ENCODE results near the gene KDM1B. TPM values are rescaled to one million over a fixed set of nuclear protein-coding genes. Genes with fewer than 3 reads are reported as not detected.
A peak's percentile ranks its signal among the peaks of the same experiment; 100 is the strongest.

Gene KDM1B
- total and polyA plus RNA-seq, 9 of the 15 experiments (the other 6 are each of a cell fraction or from before 2014, with no cell fraction given) = 1.4 to 58.9 (median 36.3) TPM

DNA sequence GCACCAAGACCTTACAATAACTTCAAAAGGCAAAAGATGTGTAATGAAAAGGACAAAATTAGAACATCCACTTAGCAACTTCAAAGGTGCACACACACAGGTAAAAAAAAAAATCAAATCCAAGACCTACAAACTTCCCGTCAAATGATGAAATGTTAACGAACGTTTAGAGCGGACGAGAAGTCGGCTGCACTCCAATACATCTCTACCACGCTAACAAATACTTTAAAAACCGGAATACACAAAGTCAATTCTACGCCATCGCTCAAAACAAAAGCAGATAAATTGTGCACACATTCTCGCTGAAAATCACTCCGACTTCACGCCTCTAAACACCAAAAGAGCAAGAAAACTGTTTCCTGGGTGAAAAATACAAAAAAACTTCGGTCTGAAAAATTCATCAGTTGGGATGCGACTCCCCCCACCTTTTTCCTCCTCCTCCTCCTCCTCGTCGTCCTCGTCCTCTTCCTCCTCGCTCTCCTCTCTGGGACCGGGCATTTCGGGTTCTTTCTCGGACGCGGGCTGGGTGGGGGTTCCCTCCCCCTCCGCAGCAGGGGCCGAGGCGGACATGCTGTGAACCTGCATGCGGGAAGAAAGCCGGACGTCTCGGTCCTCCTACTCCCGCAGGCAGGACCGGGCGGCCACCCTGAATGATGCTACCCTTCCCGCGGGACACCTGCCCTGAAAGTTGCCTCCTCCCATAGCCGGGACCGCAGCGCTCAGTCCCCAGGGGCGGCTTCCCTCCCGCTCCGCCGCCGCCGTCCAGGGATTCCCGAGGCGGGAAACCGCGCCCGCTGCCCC, 108.4 kb downstream of the KDM1B start (continued):
- TF ChIP-seq, protein P1, sequence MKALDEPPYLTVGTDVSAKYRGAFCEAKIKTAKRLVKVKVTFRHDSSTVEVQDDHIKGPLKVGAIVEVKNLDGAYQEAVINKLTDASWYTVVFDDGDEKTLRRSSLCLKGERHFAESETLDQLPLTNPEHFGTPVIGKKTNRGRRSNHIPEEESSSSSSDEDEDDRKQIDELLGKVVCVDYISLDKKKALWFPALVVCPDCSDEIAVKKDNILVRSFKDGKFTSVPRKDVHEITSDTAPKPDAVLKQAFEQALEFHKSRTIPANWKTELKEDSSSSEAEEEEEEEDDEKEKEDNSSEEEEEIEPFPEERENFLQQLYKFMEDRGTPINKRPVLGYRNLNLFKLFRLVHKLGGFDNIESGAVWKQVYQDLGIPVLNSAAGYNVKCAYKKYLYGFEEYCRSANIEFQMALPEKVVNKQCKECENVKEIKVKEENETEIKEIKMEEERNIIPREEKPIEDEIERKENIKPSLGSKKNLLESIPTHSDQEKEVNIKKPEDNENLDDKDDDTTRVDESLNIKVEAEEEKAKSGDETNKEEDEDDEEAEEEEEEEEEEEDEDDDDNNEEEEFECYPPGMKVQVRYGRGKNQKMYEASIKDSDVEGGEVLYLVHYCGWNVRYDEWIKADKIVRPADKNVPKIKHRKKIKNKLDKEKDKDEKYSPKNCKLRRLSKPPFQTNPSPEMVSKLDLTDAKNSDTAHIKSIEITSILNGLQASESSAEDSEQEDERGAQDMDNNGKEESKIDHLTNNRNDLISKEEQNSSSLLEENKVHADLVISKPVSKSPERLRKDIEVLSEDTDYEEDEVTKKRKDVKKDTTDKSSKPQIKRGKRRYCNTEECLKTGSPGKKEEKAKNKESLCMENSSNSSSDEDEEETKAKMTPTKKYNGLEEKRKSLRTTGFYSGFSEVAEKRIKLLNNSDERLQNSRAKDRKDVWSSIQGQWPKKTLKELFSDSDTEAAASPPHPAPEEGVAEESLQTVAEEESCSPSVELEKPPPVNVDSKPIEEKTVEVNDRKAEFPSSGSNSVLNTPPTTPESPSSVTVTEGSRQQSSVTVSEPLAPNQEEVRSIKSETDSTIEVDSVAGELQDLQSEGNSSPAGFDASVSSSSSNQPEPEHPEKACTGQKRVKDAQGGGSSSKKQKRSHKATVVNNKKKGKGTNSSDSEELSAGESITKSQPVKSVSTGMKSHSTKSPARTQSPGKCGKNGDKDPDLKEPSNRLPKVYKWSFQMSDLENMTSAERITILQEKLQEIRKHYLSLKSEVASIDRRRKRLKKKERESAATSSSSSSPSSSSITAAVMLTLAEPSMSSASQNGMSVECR (CRISPR knock-in tag; IDR thresholded peaks at IDR 0.05) = peak; percentile 80; the same call in 1 of the 2 replicates
- no peak for TF ChIP-seq MECOM (CRISPR knock-in tag; IDR thresholded peaks at IDR 0.05)
- no peak for TF ChIP-seq HLTF (IDR thresholded peaks at IDR 0.05)
- TF ChIP-seq MIER1 (IDR thresholded peaks at IDR 0.05; ENCODE audit: low read depth) = no peak; the same call in 1 of the 2 replicates
- TF ChIP-seq, protein P2, sequence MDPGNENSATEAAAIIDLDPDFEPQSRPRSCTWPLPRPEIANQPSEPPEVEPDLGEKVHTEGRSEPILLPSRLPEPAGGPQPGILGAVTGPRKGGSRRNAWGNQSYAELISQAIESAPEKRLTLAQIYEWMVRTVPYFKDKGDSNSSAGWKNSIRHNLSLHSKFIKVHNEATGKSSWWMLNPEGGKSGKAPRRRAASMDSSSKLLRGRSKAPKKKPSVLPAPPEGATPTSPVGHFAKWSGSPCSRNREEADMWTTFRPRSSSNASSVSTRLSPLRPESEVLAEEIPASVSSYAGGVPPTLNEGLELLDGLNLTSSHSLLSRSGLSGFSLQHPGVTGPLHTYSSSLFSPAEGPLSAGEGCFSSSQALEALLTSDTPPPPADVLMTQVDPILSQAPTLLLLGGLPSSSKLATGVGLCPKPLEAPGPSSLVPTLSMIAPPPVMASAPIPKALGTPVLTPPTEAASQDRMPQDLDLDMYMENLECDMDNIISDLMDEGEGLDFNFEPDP (CRISPR knock-in tag; IDR thresholded peaks at IDR 0.05) = no peak
- TF ChIP-seq, protein P3, sequence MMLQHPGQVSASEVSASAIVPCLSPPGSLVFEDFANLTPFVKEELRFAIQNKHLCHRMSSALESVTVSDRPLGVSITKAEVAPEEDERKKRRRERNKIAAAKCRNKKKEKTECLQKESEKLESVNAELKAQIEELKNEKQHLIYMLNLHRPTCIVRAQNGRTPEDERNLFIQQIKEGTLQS (IDR thresholded peaks at IDR 0.05) = peak; percentile 13; the same call in 1 of the 2 replicates
- TF ChIP-seq, protein P3 (CRISPR knock-in tag; conservative IDR thresholded peaks at IDR 0.05) = no peak
- TF ChIP-seq HCFC1 (IDR thresholded peaks at IDR 0.05; ENCODE audit: low read depth, low read length) = no peak
- no peak for TF ChIP-seq TCF7 (IDR thresholded peaks at IDR 0.05; ENCODE audit: borderline replicate concordance)
- TF ChIP-seq, protein P4, sequence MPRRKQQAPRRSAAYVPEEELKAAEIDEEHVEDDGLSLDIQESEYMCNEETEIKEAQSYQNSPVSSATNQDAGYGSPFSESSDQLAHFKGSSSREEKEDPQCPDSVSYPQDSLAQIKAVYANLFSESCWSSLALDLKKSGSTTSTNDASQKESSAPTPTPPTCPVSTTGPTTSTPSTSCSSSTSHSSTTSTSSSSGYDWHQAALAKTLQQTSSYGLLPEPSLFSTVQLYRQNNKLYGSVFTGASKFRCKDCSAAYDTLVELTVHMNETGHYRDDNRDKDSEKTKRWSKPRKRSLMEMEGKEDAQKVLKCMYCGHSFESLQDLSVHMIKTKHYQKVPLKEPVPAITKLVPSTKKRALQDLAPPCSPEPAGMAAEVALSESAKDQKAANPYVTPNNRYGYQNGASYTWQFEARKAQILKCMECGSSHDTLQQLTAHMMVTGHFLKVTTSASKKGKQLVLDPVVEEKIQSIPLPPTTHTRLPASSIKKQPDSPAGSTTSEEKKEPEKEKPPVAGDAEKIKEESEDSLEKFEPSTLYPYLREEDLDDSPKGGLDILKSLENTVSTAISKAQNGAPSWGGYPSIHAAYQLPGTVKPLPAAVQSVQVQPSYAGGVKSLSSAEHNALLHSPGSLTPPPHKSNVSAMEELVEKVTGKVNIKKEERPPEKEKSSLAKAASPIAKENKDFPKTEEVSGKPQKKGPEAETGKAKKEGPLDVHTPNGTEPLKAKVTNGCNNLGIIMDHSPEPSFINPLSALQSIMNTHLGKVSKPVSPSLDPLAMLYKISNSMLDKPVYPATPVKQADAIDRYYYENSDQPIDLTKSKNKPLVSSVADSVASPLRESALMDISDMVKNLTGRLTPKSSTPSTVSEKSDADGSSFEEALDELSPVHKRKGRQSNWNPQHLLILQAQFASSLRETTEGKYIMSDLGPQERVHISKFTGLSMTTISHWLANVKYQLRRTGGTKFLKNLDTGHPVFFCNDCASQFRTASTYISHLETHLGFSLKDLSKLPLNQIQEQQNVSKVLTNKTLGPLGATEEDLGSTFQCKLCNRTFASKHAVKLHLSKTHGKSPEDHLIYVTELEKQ (CRISPR knock-in tag; IDR thresholded peaks at IDR 0.05) = no peak
- no peak for TF ChIP-seq NR2F6 (CRISPR knock-in tag; IDR thresholded peaks at IDR 0.05)
- no peak; the same call in 1 of the 2 replicates for TF ChIP-seq ZBTB7A (IDR thresholded peaks at IDR 0.05; ENCODE audit: borderline replicate concordance, control insufficient read depth, low read depth, low read length)
- TF ChIP-seq ZNF431 (CRISPR knock-in tag; IDR thresholded peaks at IDR 0.05) = 0 out of 2 replicates have a peak, but pooled peaks have one; percentile 11
- no peak for TF ChIP-seq RBM17 (IDR thresholded peaks at IDR 0.05; ENCODE audit: borderline replicate concordance, low read depth, low read length)

Data from K562 (cell line).